ENCODE data around the gene PPP1R9A.

Gene PPP1R9A

GRCh38 chr7:95035295-95035694, 127.9 kb downstream of the PPP1R9A start:
- no peak for DNase-seq (ENCODE audit: low spot score)

- DNase-seq (ENCODE audit: low spot score) = no peak
Measured at GRCh38 chr7:95041031-95041430, 133.6 kb downstream of the PPP1R9A start.

GRCh38 chr7:95045236-95045923, 138.0 kb downstream of the PPP1R9A start:
- peak; percentile 11 for DNase-seq (ENCODE audit: low spot score)

- DNase-seq (ENCODE audit: low spot score) = peak; percentile 74
Measured at GRCh38 chr7:95046494-95047240, 139.3 kb downstream of the PPP1R9A start.

- DNase-seq (ENCODE audit: low spot score) = peak; percentile 30
Measured at GRCh38 chr7:95047291-95047690, 139.9 kb downstream of the PPP1R9A start.

GRCh38 chr7:95052566-95053094, 145.2 kb downstream of the PPP1R9A start:
- no peak for DNase-seq (ENCODE audit: low spot score)

- no peak for DNase-seq (ENCODE audit: low spot score)
Measured at GRCh38 chr7:95054386-95054785, 147.0 kb downstream of the PPP1R9A start.

- no peak for DNase-seq (ENCODE audit: low spot score)
Measured at GRCh38 chr7:95055295-95055694, 147.9 kb downstream of the PPP1R9A start.

- DNase-seq (ENCODE audit: low spot score) = no peak
Measured at GRCh38 chr7:95056107-95056739, 148.8 kb downstream of the PPP1R9A start.

- DNase-seq (ENCODE audit: low spot score) = no peak
Measured at GRCh38 chr7:95056901-95057300, 149.5 kb downstream of the PPP1R9A start.

- DNase-seq (ENCODE audit: low spot score) = no peak
Measured at GRCh38 chr7:95059842-95060313, 152.5 kb downstream of the PPP1R9A start.

- DNase-seq (ENCODE audit: low spot score) = no peak
Measured at GRCh38 chr7:95062901-95063300, 155.5 kb downstream of the PPP1R9A start.

- DNase-seq (ENCODE audit: low spot score) = peak; percentile 46
Measured at GRCh38 chr7:95066737-95067530, 159.5 kb downstream of the PPP1R9A start.

- DNase-seq (ENCODE audit: low spot score) = no peak
Measured at GRCh38 chr7:95088536-95089215, 181.3 kb downstream of the PPP1R9A start.

GRCh38 chr7:95089414-95090315, 182.3 kb downstream of the PPP1R9A start:
- no peak for DNase-seq (ENCODE audit: low spot score)

GRCh38 chr7:95092324-95092723, 184.9 kb downstream of the PPP1R9A start:
- no peak for DNase-seq (ENCODE audit: low spot score)

GRCh38 chr7:95095259-95095965, 188.0 kb downstream of the PPP1R9A start:
- peak; percentile 37 for DNase-seq (ENCODE audit: low spot score)

- DNase-seq (ENCODE audit: low spot score) = no peak
Measured at GRCh38 chr7:95095966-95096540, 188.7 kb downstream of the PPP1R9A start.

GRCh38 chr7:95097291-95097690, 189.9 kb downstream of the PPP1R9A start:
- no peak for DNase-seq (ENCODE audit: low spot score)
